Retinal pigment epithelial cell (primary cell): ENCODE results near the gene PTGER3.

Experiments
- DNase-seq: peaks from one replicate; pipeline ENCODE4 v3.0.0-alpha.2; 2010; ENCODE audit warnings: low read depth
- H3K4me3 ChIP-seq: 2 replicates; pipeline ENCODE4 v1.5.1; 2011; ENCODE audit warnings: mild to moderate bottlenecking, low read length, control low read depth, moderate library complexity
- CTCF ChIP-seq: conservative IDR thresholded peaks from 2 replicates; pipeline ENCODE4 v1.5.1; 2011; ENCODE audit warnings: low read depth, low read length, control low read depth, inconsistent platforms

The PTGER3 gene

DNA sequence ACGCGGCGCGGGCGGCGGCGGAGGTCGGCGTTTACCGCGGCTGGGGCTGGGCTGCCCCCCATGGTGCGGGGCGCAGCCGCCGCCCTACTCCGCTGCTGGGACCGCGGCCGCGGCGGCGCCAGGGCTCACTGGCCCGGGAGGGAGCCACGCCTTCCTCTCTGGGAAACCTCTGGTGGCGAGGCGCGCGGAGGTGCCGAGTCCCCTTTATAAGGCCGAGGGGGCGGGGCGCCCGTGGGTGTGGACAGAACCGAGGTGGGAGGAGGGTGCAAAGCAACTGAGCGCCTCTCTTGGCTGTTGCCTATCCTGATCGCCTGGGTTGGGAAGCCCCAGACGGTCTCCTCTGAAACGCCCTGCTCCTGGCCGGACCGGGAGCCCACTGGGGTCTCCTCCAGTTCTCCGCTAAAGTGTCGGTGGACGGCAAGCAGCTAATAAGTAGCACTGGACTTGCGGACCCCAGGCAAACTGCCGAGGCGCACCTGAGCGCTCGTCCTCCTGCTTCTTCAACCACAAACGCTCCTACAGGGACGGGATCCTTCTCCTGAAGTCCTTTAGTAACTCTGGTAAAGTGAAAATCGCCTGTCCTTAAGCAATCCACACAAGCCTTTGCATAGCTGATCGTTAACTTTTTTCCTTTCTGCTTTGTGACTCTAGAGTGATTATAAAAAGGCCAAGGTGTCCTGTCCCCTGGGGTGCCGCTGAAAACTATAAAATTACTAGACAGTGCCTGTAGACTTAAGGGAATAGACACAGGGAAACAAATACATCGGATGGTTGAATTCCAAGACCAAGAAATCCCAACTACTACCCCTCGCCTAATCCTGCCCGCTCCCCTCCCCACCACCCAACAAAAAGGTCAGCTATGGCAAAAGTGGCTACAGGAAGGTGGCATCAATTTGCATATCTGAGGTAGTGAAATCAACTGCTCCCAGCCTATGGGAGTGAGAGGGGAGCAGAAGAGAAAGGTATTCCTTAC is at the start of gene PTGER3:
TSS of gene PTGER3 (minus strand) at position 182 of the 973 bp plus-strand sequence. CDS start 239 bp downstream, outside the sequence.
- no peak for DNase-seq
- no peak for TF ChIP-seq CTCF
- peak within 1 kb of the TSS; percentile 41 for H3K4me3 ChIP-seq

- no peak for DNase-seq
- no peak for TF ChIP-seq CTCF
- no peak overlapping the region for H3K4me3 ChIP-seq
Measured at GRCh38 chr1:71094913-71095312, 47.3 kb upstream of the PTGER3 start.

DNA sequence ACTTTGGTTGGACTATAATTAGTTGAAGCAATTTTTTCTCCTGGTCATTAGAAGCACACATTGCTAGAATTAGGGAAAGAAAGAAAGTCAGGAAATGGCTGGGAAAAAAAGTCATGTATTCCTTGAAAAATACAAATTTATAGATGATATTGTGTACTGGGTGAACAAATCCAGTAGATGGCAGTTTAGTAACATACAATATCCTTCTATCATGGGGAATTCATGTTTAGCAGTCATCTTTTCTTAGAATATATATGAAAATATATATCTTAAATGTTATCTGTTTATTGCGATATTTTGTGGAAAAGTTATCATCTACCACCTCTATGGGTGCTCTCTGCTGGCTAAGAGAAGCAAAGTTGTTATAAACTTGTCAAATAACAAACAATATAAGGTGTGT is 46.3 kb upstream of the PTGER3 start:
- peak; percentile 39 for TF ChIP-seq CTCF
- H3K4me3 ChIP-seq: no peak overlapping the region
- DNase-seq: no peak

- H3K4me3 ChIP-seq: no peak overlapping the region
- TF ChIP-seq CTCF: no peak
- DNase-seq: no peak
Measured at GRCh38 chr1:71089536-71090270, 42.1 kb upstream of the PTGER3 start.

- no peak for TF ChIP-seq CTCF
- DNase-seq: no peak
- H3K4me3 ChIP-seq: no peak overlapping the region
Measured at GRCh38 chr1:71088645-71089287, 41.1 kb upstream of the PTGER3 start.

GRCh38 chr1:71087713-71088112 is 40.1 kb upstream of the PTGER3 start:
- H3K4me3 ChIP-seq: no peak overlapping the region
- TF ChIP-seq CTCF: no peak
- no peak for DNase-seq
